HG03066 (cell line): ENCODE measurements around the gene TINCR.
"Not testable (repeated sequence)": the region's sequence is repeated elsewhere in the genome, so short reads cannot be mapped to it uniquely, and the experiment has no call there.

ENCODE experiments used
- ATAC-seq: cut with Tn5 transposase; IDR thresholded peaks from one replicate; pipeline ENCODE4 v1.9.1; 2021; ENCODE audit warnings: low read depth; ENCODE audit not compliant: unreplicated experiment

TINCR gene

DNA sequence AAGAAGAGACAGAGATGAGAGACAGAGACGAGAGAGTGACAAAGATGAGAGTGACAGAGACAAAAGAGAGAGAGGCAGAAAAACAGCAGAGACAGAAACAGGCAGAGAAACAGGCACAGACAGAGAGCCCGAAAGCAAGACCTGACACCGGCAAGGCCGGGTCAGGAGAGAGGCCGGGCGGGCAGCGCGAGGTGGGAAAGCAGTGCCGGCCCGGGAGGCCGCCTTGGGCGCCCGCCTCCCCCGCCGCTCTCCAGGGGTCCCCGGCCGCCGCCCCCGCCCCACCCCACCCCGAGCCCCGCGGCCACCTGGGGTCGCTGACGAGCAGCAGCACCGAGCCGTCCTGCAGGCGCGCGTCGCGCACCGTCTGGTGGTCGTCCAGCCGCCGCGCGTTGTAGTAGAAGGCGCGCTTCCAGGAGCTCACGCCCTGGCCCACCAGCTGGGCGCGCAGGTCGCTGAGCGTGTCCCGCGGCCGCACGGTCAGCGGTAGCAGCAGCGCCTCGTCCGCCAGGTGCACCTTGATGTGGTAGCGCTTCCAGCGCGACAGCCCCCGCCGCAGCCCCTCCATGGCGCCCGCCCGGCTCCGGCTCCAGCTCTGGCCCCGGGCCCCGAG is at the start of gene TINCR:
Gene TINCR, minus strand, starts transcription at position 594 of the 610 bp plus-strand sequence.
- ATAC-seq: no peak

DNA sequence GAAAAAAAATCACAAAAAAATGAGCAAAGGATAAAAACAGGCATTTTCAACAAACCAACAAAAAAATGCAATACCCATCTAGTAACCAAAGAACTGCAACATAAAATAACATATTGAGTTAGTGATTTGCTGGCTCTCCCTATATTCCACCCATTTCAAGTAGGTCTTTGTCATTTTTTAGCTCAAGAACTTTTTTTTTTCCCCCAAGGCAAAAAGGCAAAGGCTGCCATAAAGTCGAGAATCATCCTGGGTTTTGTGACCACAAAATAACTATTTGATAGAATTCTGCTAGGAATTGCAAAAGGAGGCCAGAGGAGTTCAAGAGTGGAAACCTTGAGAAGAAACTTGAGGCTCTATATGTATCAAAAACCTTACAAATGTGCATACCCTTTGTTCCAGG is 49.3 kb upstream of the TINCR start:
- ATAC-seq: no peak

DNA sequence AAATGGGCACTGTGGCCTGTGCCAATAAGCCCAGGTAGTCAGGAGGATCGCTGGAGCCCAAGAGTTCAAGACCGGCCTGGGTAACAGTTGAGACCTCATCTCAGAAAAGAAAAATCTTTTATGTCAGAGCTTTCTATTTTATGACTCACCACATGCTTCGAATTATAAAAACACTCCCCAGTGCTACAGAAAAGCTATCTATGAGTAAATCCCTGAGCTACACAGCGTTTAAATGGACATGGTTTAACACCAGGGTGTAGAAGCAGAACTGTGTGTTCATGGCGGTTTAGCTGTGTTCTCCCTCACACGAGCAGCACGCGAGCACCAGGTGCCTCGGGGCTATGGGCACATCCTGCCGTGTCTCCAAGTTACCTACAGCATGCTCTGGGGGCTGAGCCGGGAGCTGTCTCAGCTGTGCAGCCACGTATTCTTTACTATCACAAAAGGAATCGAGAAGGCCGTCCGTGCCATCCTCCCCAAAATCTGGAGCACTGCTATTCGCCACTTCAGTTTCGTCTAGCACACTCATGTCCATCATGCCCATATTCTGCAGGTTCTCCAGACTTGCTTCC is 48.1 kb upstream of the TINCR start:
- no peak for ATAC-seq

DNA sequence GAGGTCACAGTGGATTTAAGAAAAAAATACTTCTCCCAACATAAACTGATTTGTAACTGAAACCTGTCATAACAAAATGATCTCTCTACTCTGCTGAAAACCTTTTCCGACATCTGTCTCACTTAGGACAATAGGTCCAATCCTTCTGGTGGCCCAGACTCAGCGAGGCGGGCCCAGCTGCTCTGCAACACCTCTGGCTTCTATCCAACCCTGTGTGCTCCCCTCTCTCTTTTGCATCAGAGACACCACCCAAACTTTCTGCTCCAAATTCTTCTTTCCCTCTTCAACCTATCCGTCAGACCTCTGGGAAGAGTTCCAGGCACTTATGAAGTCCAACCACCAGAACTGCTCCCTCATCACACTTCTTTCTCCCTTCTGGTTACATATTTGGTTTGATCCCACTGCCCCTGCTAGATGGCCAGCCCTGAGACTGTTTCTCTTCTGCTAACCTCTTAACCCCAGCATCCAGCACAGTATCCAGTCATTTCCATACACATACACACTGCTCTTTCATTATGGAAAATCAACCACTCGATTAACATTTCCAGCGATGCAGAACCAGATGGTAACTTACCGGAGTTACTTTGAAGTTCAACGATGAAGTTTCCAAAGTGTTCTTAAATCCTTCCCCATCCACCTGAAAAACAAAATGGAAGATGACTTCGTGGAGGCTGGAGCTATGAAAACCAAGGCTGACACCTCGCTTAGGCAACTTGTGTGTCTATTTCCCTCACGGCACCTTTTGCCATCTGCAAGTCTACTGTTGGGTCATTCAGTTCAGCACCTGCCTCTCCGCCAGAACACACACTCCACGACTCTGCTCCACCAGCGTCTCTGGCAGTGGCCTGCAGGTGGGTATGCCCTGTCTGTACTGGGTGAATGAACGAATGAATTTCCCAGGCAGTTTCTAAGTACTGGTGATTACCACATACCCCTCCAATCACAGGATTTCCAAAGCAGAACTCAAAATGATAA is 45.4 kb upstream of the TINCR start:
- ATAC-seq: no peak

DNA sequence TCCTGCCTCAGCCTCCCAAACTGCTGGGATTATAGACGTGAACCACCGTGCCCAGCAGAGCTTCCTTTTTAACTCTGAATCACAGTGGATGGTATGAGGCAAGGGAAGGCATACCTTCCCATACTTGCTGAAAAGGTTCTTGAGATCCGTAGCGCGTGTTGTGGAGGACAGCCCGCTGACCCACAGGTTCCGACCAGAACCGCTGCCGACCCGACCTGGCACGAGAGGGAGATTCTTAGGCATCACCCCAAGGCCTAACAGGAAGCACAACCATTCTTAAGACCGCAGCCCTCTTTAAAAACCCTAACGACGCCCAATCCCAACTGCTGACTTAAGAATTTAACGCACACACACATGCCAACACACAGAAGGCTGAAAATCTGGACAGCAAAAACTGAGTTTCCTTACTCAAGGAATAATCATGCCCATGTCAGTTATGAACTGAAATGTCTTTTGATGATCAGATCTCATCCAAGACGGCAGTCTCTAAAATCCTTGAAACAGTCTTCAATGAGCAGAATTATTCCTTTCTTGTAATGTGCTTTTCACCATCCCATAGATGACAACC is 42.2 kb upstream of the TINCR start:
- no peak for ATAC-seq

DNA sequence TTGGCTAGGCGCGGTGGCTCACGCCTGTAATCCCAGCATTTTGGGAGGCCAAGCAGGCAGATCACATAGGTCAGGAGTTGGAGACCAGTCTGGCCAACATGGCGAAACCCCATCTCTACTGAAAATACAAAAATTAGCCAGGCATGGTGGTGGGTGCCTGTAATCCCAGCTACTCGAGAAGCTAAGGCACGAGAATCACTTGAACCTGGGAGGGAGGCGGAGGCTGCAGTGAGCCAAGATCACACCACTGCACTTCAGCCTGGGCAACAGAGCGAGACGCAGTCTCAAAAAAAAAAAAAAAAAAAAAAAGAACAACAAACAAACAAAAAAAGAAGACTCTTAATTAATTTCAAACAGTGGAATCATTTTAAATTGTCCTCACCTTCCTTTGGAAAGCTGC is 41.0 kb upstream of the TINCR start:
- ATAC-seq: not testable (repeated sequence)

DNA sequence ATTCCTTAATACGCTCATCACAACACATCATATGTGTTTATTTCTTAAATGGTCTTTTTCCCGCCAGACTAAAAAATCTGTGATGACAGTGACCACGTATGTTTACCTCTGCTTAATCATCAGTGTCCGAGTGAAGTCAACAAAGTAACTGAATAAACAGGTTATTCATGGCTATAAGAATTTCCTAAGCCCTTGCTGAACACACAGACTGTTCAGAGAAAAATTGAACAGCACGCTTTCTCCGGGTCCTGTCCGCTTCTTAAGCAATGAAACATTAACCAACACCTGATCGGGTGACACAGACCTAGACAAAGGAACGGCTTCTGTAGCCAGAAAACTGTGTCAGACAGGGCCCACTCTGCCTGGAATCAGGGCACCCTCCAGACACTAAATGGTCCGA is 40.5 kb upstream of the TINCR start:
- ATAC-seq: no peak

DNA sequence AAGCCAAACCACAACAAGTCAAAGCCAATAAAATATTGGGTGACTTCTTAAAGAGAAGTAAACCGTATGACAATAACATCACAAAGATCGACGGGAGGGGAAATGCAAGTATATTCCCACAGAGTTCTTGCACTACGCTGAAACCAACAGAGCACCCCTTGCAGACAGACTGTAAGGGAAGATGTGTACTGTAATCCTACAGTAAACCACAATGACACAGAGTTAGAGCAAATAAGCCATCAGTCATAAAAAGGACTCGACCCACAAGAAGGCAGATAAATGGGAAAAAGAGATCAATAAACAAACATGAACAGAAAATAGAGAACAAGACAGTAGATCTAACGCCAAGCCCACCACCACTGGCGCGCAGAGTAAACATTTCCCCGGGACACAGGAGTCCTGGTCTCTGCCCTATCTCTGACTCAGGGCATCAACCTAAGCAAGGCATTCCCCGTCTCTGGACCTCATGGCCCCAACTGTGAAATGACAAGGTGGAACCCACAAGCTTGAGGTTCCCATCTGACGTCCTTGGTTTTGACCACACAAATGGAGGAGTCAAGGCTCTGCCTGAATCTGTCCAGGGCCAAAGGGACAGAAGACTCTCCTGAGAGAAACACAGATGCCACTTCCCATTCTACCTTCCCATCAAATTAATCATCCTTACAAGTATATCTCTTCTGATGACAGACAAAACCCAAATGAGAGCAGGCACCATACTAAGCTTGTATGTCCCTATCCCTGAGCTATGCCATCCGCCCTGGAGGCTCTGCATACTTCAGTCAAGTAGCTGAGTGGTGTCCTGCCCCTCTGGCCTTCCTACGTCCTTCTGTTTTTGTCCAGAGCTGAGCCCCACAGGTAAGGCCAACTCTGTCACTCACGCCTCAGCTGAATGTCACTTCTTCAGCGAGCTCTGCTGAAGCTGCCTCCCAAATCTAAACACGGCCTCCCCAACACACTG is 39.8 kb upstream of the TINCR start:
- ATAC-seq: no peak

DNA sequence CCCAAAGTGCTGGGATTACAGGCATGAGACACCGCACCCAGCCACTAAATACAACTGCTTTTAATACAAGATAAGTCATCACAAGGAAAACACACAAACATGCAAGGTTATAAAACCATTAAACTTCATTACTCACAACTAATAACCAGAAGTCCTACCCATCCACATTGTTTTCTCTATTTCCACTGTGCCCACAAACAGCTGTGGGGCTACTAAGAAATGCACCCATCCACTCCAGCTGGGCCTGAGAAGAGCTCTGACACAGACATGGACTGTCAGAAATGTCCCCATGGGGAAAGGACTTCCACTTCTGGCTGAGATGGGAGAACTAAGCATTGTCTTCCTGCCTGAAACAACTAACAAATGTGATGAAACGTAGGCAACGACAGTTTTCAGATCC is 37.6 kb upstream of the TINCR start:
- no peak for ATAC-seq

DNA sequence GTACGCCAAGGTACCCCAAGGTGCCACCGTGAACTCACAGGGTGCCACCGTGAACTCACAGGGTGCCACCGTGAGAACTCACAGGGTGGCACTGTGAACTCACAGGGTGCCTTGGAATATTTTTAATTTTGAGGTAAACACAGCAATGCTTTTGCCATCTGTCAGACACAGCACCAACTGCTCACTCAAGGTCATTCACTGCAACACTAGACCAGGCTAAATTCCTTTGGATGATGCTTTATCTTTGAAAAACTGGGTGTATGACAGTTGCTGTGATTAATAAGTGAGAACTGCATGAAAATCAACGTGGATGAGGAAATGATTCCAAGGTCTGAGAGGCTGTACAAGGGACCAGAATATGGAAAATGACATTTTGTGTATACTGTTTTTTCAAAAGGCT is 35.9 kb upstream of the TINCR start:
- ATAC-seq: no peak

DNA sequence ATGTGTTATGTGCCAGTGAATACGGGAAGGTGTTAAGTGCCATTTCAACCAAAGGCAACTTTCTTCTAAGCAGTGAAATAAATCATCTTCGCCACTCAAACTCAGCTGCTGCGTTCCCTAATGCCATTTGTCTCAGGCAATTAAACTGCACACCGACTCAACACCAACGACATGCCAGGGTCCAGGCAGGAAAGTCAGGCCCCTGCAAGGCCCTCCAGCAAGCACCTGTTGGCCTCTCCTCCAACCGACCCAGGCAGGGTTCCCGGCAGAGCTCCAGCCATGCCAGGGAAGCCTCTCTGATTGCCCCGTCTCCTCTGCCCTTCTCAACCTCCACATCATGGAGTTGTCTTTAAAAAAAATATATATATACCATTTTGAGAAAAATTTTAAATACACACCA is 33.0 kb upstream of the TINCR start:
- ATAC-seq: no peak

DNA sequence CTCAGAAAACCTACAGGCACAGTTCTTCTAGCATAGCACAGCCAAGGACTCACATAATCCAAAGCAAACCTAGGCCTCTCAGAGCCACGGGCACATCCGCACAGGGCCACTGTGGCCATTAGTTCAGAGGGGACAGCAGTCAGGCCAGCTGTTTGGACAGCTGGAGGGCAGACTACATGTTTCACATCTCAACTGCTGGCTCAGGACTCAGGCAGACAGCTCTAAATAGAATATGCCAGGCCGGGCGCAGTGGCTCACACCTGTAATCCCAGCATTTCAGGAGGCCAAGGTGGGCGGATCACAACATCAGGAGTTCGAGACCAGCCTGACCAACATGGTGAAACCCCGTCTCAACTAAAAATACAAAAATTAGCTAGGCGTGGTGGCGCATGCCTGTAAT is 28.0 kb upstream of the TINCR start:
- no peak for ATAC-seq

DNA sequence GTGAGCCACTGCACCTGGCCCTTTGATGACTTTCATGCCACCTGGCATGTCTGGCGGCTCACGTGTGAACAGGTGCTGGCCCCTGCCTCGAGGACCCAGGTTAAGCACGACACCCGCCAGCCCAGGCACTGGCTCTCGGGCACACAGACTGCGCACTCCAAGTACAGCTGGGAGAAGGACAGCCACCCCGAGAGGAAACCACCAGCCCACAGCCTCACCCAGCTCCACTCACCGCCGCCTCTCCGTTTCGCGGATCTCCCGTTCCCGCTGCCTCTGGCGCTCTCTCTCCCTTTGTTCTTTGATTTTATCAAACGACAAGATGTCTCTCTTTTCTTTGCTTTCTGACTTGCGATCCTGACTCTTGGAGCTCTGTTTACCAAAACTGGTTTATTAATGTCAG is 27.4 kb upstream of the TINCR start:
- no peak for ATAC-seq

DNA sequence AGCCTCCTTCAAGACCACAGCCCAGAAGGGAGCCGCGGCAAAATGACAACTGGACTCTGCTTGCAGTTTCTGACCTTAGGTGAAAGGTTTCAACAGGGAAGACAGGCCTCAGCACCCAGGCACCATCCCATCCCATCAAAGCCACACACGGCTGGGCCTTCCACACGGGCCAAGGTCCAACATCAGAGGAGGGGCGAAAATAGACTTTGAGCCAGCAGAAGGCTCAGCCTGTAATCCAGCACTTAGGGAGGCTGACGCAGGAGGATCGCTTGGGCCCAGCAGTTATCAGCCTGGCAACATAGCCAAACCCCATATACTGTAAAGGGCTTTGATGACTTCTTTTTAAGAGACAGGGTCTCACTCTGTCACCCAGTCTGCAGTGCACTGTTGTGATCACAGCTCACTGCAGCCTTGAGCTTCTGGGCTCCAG is 26.8 kb upstream of the TINCR start:
- no peak for ATAC-seq

DNA sequence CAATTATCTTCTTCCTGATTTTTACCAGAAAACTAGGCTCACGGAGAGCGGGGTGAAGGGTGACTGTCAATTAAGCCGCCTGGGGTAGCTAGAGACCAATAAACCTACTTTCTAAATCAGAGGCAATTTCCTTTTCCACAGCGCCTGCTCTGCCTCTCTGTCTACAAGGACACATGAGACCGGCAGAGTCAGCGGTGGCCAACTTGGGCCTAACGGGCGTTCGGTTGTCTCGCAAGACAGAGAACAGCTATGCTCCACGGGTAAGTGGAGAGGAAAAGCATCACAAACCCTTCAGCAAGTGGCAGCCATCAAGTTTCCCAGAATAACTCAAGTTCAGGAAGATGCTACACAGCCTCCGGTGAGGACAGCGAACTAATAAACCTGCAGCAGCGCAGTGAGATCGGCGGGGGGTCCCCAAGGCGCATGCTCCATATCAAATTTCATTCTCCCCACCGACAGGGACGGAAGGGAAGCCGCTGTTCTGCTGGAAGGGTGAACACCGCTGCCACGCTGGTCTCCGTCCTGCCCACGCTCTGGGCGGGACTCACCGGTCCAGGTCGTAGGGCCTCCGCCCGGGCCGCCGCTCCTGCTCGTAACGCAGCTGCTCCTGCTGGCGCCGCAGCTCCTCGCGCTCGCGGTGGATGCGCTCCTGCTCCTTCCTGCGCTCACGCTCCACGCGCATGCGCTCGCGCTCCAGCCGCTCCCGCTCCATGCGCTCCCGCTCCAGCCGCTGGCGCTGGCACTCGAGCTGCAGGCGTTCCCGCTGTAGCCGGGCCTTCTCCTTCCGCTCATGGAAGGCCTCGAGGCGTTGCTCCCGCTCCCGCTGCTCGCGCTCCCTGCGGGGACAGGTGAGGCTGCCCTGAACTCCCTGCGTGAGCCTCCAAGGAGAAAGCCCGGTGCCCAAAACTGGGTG is 25.8 kb upstream of the TINCR start:
- ATAC-seq: no peak

DNA sequence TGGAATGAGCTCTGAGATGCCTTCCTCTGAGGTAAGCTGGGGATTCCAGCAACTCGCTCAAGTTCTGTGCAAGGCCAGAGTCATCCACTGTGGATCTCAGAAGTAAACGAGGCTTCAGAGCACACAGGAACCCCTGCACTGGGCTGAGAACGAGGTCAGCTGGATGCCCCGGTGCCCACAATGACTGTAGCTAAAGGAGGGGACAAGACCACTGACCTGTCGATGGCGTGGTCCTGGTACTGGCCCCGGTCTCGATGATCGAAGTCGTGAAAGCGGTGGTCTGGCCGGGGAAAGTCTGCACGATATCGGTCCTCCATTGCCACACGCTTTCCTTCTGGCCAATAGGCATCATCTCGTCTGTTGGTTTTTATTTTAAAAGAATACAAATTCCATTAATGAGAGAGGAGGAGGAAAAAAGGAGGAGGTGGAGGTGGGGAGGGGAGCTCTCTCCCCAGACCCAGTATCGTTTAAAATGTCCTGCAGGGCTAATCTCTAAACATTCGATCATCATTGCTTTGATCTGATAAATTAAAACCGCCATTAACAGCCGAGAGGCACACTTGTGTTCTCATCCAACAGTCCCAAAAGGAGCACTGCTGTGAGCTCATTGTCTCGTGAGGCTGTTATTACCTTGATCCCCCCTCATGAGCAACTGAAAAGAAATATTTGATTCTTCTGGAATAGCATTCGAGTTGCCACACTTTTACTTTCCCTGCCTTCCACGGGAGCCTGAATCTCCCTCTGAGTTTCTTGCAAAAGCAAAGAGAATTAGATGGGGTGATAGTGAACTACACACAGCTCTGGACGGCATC is 25.0 kb upstream of the TINCR start:
- no peak for ATAC-seq

DNA sequence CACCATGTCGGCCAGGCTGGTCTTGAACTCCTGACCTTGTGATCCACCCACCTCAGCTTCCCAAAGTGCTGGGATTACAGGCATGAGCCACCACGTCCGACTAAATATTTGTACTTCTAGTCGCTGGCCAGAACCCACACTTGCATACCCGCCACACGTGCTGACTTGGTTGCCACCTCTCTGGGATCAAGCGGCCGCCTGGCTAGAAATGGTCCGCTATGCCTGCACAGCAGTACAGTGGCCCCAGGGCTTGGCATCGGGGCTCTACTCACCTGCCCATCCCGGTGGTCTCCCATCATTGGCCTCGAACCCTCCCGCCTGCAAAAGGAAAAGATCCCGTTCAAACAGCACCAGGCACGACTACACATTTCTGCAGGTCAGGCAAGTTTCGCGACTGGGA is 23.7 kb upstream of the TINCR start:
- ATAC-seq: no peak

DNA sequence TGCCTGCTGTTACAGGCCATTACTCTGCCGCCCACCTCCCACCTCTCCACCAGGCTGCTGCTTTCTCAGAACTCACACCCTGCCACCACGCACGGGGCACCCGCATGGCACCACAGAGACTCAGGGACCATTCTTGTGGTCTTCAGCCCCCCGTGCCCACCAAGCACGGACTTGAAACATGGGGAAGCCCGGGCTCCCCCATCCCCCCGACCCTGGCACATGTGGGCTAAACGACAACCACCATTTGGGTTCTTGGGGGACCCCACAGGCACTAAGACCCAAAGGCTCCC is 23.1 kb upstream of the TINCR start:
- no peak for ATAC-seq
